Gastroesophageal sphincter (tissue), 3 donors: ENCODE measurements around the gene FBXO38.

Experiments
- CTCF ChIP-seq, 4 experiments: fragments of 200-600 bp in 2 of 4; fragments of 450-650 bp in 2 of 4; sonication (generic) in 1 of 4; IDR thresholded peaks; one replicate each; pipeline ENCODE4 v1.5.1; 2017 to 2019; ENCODE audit warnings: antibody characterized with exemption in 4 of 4, mild to moderate bottlenecking in 2 of 4, moderate library complexity in 2 of 4
- EP300 ChIP-seq: sonication (generic); formaldehyde crosslinking; IDR thresholded peaks from one replicate; pipeline ENCODE4 v1.6.1; 2017; ENCODE audit warnings: antibody characterized with exemption, mild to moderate bottlenecking
- POLR2A ChIP-seq, 2 donors: fragments of 450-650 bp; IDR thresholded peaks; one replicate each; pipeline ENCODE4 v1.6.1; 2017; ENCODE audit warnings: antibody characterized with exemption in 2 of 2, mild to moderate bottlenecking in 2 of 2, moderate library complexity in 1 of 2

GRCh38 chr5:148347706-148348105, 36.1 kb upstream of the FBXO38 start:
- no peak for TF ChIP-seq CTCF (IDR thresholded peaks at IDR 0.05)
- TF ChIP-seq POLR2A (IDR thresholded peaks at IDR 0.05): no peak
- no peak for TF ChIP-seq EP300
